Smooth muscle cell (in vitro differentiated cells): ENCODE results near the gene SLIT1. TPM values are rescaled to one million over a fixed set of nuclear protein-coding genes. Genes with fewer than 3 reads are reported as not detected.
A peak's percentile ranks its signal among the peaks of the same experiment; 100 is the strongest.

ENCODE experiments used
- DNase-seq: peaks from one replicate; lab custom pipeline; 2025; ENCODE audit not compliant: unreplicated experiment; lab: John Stamatoyannopoulos, UW
- H2AFZ ChIP-seq: fragments of 200-600 bp; sonication (generic); 2 replicates; pipeline ENCODE4 v1.6.0; 2016; ENCODE audit warnings: antibody characterized with exemption, low read depth, mild to moderate bottlenecking
- H3F3A ChIP-seq: fragments of 200-600 bp; sonication (generic); 2 replicates; pipeline ENCODE4 v1.6.0; 2017; ENCODE audit warnings: antibody characterized with exemption, low read depth
- H3K27ac ChIP-seq: fragments of 200-600 bp; sonication (generic); 2 replicates; pipeline ENCODE4 v1.5.1; 2016; ENCODE audit warnings: low read depth, mild to moderate bottlenecking
- H3K27me3 ChIP-seq: fragments of 200-600 bp; sonication (generic); 2 replicates; pipeline ENCODE4 v1.6.1; 2016; ENCODE audit warnings: low read depth, mild to moderate bottlenecking
- H3K36me3 ChIP-seq: fragments of 200-600 bp; sonication (generic); 2 replicates; pipeline ENCODE4 v1.5.1; 2016; ENCODE audit warnings: low read depth
- H3K4me1 ChIP-seq: fragments of 200-600 bp; sonication (generic); 2 replicates; pipeline ENCODE4 v1.5.1; 2016; ENCODE audit warnings: low read depth
- H3K4me2 ChIP-seq: fragments of 200-600 bp; sonication (generic); 2 replicates; pipeline ENCODE4 v1.6.0; 2016; ENCODE audit warnings: mild to moderate bottlenecking
- H3K4me3 ChIP-seq: fragments of 200-600 bp; sonication (generic); 2 replicates; pipeline ENCODE4 v1.5.1; 2016; ENCODE audit warnings: mild to moderate bottlenecking
- H3K79me2 ChIP-seq: fragments of 200-600 bp; sonication (generic); 2 replicates; pipeline ENCODE4 v1.6.0; 2016; ENCODE audit warnings: low read depth, mild to moderate bottlenecking
- H3K9ac ChIP-seq: fragments of 200-600 bp; sonication (generic); 2 replicates; pipeline ENCODE4 v1.6.0; 2016; ENCODE audit warnings: low read depth
- H3K9me3 ChIP-seq: fragments of 200-600 bp; sonication (generic); replicated peaks from 2 replicates; pipeline ENCODE4 v1.5.1; 2016; ENCODE audit warnings: low read depth
- H4K20me1 ChIP-seq: fragments of 200-600 bp; sonication (generic); 2 replicates; pipeline ENCODE4 v1.6.0; 2016; ENCODE audit warnings: low read depth
- CTCF ChIP-seq: fragments of 200-600 bp; sonication (generic); IDR thresholded peaks from 2 replicates; pipeline ENCODE4 v1.5.1; 2017; ENCODE audit warnings: borderline replicate concordance, mild to moderate bottlenecking, antibody characterized with exemption; ENCODE audit not compliant: insufficient read depth, poor library complexity, severe bottlenecking
- WGBS: methylation state at CpG from one replicate; pipeline ENCODE4 v1.1.7; 2016; ENCODE audit warnings: low lambda C conversion rate; 5-methylcytosine and 5-hydroxymethylcytosine counted together
- polyA plus RNA-seq: library from polyadenylated mRNA; unstranded; fragments of >200 nt; fragmentation: Nextera tagmentation; extraction: Ambion mirVana; gene quantifications from 2 replicates; pipeline ENCODE4 v1.2.1, GENCODE V29; 2016
- total RNA-seq: library from RNA; depleted of rRNA; stranded (reverse); fragments of >200 nt; gene quantifications from 2 replicates; pipeline ENCODE4 v1.2.3, GENCODE V29; 2014

SLIT1 gene
- total and polyA plus RNA-seq, 2 experiments from 2014 or later, result 0.15 TPM; not detected in 1

- Histone ChIP-seq H3K4me1 (no peaks in the 10 kb centered on the region), H4K20me1 (no peaks in the 10 kb centered on the region), H3K9ac (no peak overlapping the region), H3K27ac (no peak overlapping the region), H3K79me2 (no peaks in the 10 kb centered on the region), H3K36me3 (no peaks in the 10 kb centered on the region), H2AFZ (no peak overlapping the region), H3K4me3 (no peak overlapping the region), H3F3A (no peaks in the 10 kb centered on the region), H3K9me3 (no peaks in the 10 kb centered on the region), H3K27me3 (peaks cover 29% of the 10 kb centered on the region), H3K4me2 (no peak overlapping the region)
- DNase-seq, result no peak
- TF ChIP-seq CTCF, result no peak
- WGBS, result 83% methylated on average over 7 of the region's 7 CpGs
These were observed 17.5 kb upstream of the SLIT1 start for GRCh38 chr10:97203220-97203619.

- no peak for TF ChIP-seq CTCF
- Histone ChIP-seq H2AFZ (no peak overlapping the region), H4K20me1 (no peaks in the 10 kb centered on the region), H3K9ac (no peak overlapping the region), H3K4me2 (no peak overlapping the region), H3K27me3 (peaks cover 49% of the 10 kb centered on the region), H3K4me1 (no peaks in the 10 kb centered on the region), H3K27ac (no peak overlapping the region), H3K79me2 (no peaks in the 10 kb centered on the region), H3K9me3 (no peaks in the 10 kb centered on the region), H3K36me3 (no peaks in the 10 kb centered on the region), H3K4me3 (no peak overlapping the region), H3F3A (no peaks in the 10 kb centered on the region)
- no peak for DNase-seq
- whole genome bisulfite sequencing, result 89% methylated on average over 6 of the region's 6 CpGs
These were observed 14.9 kb upstream of the SLIT1 start for GRCh38 chr10:97200616-97201015.

GRCh38 chr10:97199152-97199551 lies 13.4 kb upstream of the SLIT1 start:
- no peaks in the 10 kb centered on the region for H3K79me2 ChIP-seq
- no peak overlapping the region for H3K4me3 ChIP-seq
- WGBS, result 69% methylated on average over 3 of the region's 3 CpGs
- H3K9ac ChIP-seq, result no peak overlapping the region
- H3K4me2 ChIP-seq, result no peak overlapping the region
- no peak for DNase-seq
- no peaks in the 10 kb centered on the region for H3K4me1 ChIP-seq
- no peak overlapping the region for H3K27ac ChIP-seq
- H3K9me3 ChIP-seq, result no peaks in the 10 kb centered on the region
- peaks cover 64% of the 10 kb centered on the region for H3K27me3 ChIP-seq
- no peaks in the 10 kb centered on the region for H4K20me1 ChIP-seq
- no peaks in the 10 kb centered on the region for H3F3A ChIP-seq
- no peaks in the 10 kb centered on the region for H3K36me3 ChIP-seq
- no peak for TF ChIP-seq CTCF
- no peak overlapping the region for H2AFZ ChIP-seq

- Histone ChIP-seq H3K79me2 (no peaks in the 10 kb centered on the region), H3K4me2 (peak overlapping the region; percentile 88), H3K4me3 (no peak overlapping the region), H3K36me3 (no peaks in the 10 kb centered on the region), H3K27ac (no peak overlapping the region), H4K20me1 (no peaks in the 10 kb centered on the region), H3K9ac (no peak overlapping the region), H3K27me3 (peaks cover 79% of the 10 kb centered on the region), H3F3A (no peaks in the 10 kb centered on the region), H3K4me1 (no peaks in the 10 kb centered on the region), H3K9me3 (no peaks in the 10 kb centered on the region), H2AFZ (no peak overlapping the region)
- no peak for TF ChIP-seq CTCF
- WGBS, result 39% methylated on average over 7 of the region's 7 CpGs
- DNase-seq, result no peak
These were observed 11.3 kb upstream of the SLIT1 start for GRCh38 chr10:97197030-97197500.
